NCI-H2029 (cell line): Measurements from ENCODE around the gene CCDC28B.

ENCODE experiments used
- DNase-seq: peaks from one replicate; lab custom pipeline; 2025; lab: John Stamatoyannopoulos, UW

Gene CCDC28B

GRCh38 chr1:32194984-32195383 lies 5.4 kb upstream of the CCDC28B start:
- DNase-seq: no peak

GRCh38 chr1:32195531-32195930 lies 4.9 kb upstream of the CCDC28B start:
- no peak for DNase-seq

- no peak for DNase-seq
These were observed 4.2 kb upstream of the CCDC28B start for GRCh38 chr1:32195972-32196823.

- DNase-seq: no peak
These were observed 3.3 kb upstream of the CCDC28B start for GRCh38 chr1:32197074-32197473.

GRCh38 chr1:32197837-32198236 lies 2.6 kb upstream of the CCDC28B start:
- no peak for DNase-seq

- no peak for DNase-seq
These were observed 2.0 kb upstream of the CCDC28B start for GRCh38 chr1:32198237-32199042.

- DNase-seq: no peak
These were observed 1.2 kb upstream of the CCDC28B start for GRCh38 chr1:32199043-32199716.

- peak; percentile 84 for DNase-seq
These were observed 700 bp upstream of the CCDC28B start for GRCh38 chr1:32199717-32200072.

- DNase-seq: no peak
These were observed 838 bp downstream of the CCDC28B start for GRCh38 chr1:32201011-32201855.

- DNase-seq: no peak
These were observed 4.6 kb downstream of the CCDC28B start for GRCh38 chr1:32204943-32205361.

- DNase-seq: peak; percentile 72
These were observed 5.3 kb downstream of the CCDC28B start, which contains the start of gene IQCC for GRCh38 chr1:32205401-32206370. IQCC (plus strand) TSS chr1:32205671; CDS start chr1:32205682, 11 bp downstream.

GRCh38 chr1:32208469-32208868 lies 8.1 kb downstream of the CCDC28B start:
- DNase-seq: no peak

GRCh38 chr1:32208891-32209328 lies 8.5 kb downstream of the CCDC28B start, which contains the start of gene DCDC2B:
DCDC2B (plus strand) TSS chr1:32209089; CDS start chr1:32209094, 5 bp downstream.
- DNase-seq: peak; percentile 95

- peak; percentile 75 for DNase-seq
These were observed 15.5 kb downstream of the CCDC28B start for GRCh38 chr1:32215629-32216480.

GRCh38 chr1:32216566-32216965 lies 16.2 kb downstream of the CCDC28B start:
- DNase-seq: no peak

- DNase-seq: no peak
These were observed 18.6 kb downstream of the CCDC28B start for GRCh38 chr1:32219022-32219421.

GRCh38 chr1:32220746-32221580 lies 20.6 kb downstream of the CCDC28B start:
- DNase-seq: no peak

GRCh38 chr1:32221581-32221979 lies 21.2 kb downstream of the CCDC28B start:
- DNase-seq: no peak
